ENCODE measurements around the gene SEMA5A. TPM values are rescaled to one million over a fixed set of nuclear protein-coding genes. Genes with fewer than 3 reads are reported as not detected.

Gene SEMA5A
- total RNA-seq, 4 donors from 2014 or later, result 2.6 to 36.5 (median 4.7) TPM

GRCh38 chr5:9415091-9415490 lies 130.8 kb downstream of the SEMA5A start:
- TF ChIP-seq CTCF (IDR thresholded peaks at IDR 0.05; ENCODE audit: low read depth), result no peak

GRCh38 chr5:9411142-9411541 lies 134.7 kb downstream of the SEMA5A start:
- TF ChIP-seq CTCF (IDR thresholded peaks at IDR 0.05; ENCODE audit: low read depth), result no peak

- no peak for TF ChIP-seq CTCF (IDR thresholded peaks at IDR 0.05; ENCODE audit: low read depth)
Measured at GRCh38 chr5:9409413-9409960, 136.4 kb downstream of the SEMA5A start.

GRCh38 chr5:9408964-9409363 lies 136.9 kb downstream of the SEMA5A start:
- TF ChIP-seq CTCF (IDR thresholded peaks at IDR 0.05; ENCODE audit: low read depth), result no peak

GRCh38 chr5:9405196-9405754 lies 140.6 kb downstream of the SEMA5A start:
- no peak for TF ChIP-seq CTCF (IDR thresholded peaks at IDR 0.05; ENCODE audit: low read depth)

- no peak for TF ChIP-seq CTCF (IDR thresholded peaks at IDR 0.05; ENCODE audit: low read depth)
Measured at GRCh38 chr5:9401786-9402472, 143.9 kb downstream of the SEMA5A start.

- no peak for TF ChIP-seq CTCF (IDR thresholded peaks at IDR 0.05; ENCODE audit: low read depth)
Measured at GRCh38 chr5:9399094-9399493, 146.8 kb downstream of the SEMA5A start.
